Measurements from ENCODE around the gene SFT2D2.

Gene SFT2D2

GRCh38 chr1:168264296-168264695, 38.5 kb downstream of the SFT2D2 start:
- no CpG with 5 or more reads among the region's 7 CpGs for WGBS (ENCODE audit: insufficient coverage, insufficient read length)
- Histone ChIP-seq H3K4me3 (ENCODE audit: low read length) (no peak overlapping the region), H3K4me1 (ENCODE audit: control insufficient read depth, insufficient read depth, low read length) (no peaks in the 10 kb centered on the region), H3K36me3 (ENCODE audit: control insufficient read depth, insufficient read depth, low read length) (no peaks in the 10 kb centered on the region), H3K27me3 (ENCODE audit: control insufficient read depth, insufficient read depth, low read length) (no peaks in the 10 kb centered on the region), H3K9me3 (ENCODE audit: control insufficient read depth, insufficient read depth, low read length) (no peaks in the 10 kb centered on the region), H3K27ac (ENCODE audit: low read length) (no peak overlapping the region)
- no peak for DNase-seq (ENCODE audit: low read depth, low spot score)

DNA sequence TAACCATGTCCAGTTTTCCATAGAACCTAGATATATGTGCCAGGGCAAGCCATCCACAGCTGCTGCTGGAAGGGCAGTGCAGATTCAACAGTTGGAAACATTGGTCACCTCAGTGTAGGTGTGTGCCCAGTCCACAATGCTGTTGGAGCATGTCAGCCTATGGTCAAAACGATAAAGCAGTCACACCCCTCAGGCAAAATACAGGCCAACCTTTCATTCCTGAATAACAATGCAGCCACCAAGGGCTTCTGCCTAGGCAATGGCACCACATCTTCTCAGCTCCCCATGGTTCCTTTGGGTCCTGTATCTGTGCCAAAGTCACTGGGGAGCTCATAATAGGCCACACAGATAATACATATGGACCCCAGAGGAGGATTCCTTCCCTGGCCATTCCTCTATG, 39.8 kb downstream of the SFT2D2 start:
- no peaks in the 10 kb centered on the region for H3K4me1 ChIP-seq (ENCODE audit: control insufficient read depth, insufficient read depth, low read length)
- WGBS (ENCODE audit: insufficient coverage, insufficient read length): no CpG with 5 or more reads among the region's 1 CpG
- no peaks in the 10 kb centered on the region for H3K27me3 ChIP-seq (ENCODE audit: control insufficient read depth, insufficient read depth, low read length)
- DNase-seq (ENCODE audit: low read depth, low spot score): no peak
- no peaks in the 10 kb centered on the region for H3K36me3 ChIP-seq (ENCODE audit: control insufficient read depth, insufficient read depth, low read length)
- H3K27ac ChIP-seq (ENCODE audit: low read length): no peak overlapping the region
- H3K4me3 ChIP-seq (ENCODE audit: low read length): no peak overlapping the region
- no peaks in the 10 kb centered on the region for H3K9me3 ChIP-seq (ENCODE audit: control insufficient read depth, insufficient read depth, low read length)

DNA sequence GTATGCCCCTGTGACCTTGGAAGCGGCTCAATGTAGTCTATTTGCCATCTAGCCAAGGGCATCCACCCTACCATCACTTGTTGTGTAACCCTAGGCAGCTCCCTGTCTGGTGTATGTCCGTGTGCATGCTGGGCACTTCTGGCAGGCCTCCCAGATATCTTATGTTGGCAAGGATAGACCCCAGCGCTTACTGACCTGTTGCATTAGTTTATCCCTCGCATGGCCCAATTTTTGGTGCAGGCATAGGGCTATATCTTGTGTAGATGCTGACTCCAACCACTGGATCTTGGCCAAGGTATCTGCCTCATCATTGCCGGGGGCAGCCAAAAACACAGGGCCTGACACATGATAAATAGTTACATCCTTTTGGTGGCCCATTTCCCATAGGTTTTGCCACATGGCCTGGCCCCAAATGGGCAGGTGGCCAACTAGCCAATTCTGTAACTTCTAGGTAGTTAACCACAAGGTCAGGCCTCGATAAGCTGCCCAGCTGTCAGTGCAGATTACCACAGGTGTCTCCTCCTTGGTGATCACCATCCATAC, 40.9 kb downstream of the SFT2D2 start:
- H3K4me3 ChIP-seq (ENCODE audit: low read length): no peak overlapping the region

DNA sequence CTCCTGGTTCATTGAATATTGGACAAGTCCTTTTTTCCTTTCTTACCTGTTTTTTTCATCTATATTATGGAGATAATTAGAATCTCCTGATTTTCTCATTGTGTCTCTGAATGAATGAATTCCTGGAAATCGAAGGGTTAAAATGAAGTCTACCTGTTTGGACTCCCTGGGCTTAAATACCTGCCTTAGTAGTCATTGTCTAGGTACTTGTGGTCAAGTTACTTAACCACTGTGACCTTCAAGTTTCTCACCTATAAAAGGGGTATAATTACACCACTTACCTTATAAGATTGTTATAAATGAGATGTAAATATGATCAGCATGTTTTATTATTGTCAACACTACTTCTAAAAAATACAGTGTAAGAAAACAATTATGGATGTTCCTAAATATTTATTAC, 45.8 kb downstream of the SFT2D2 start:
- DNase-seq (ENCODE audit: low read depth, low spot score): no peak
- Histone ChIP-seq H3K4me3 (ENCODE audit: low read length) (no peak overlapping the region), H3K4me1 (ENCODE audit: control insufficient read depth, insufficient read depth, low read length) (no peaks in the 10 kb centered on the region), H3K27me3 (ENCODE audit: control insufficient read depth, insufficient read depth, low read length) (no peaks in the 10 kb centered on the region), H3K36me3 (ENCODE audit: control insufficient read depth, insufficient read depth, low read length) (no peaks in the 10 kb centered on the region), H3K27ac (ENCODE audit: low read length) (no peak overlapping the region), H3K9me3 (ENCODE audit: control insufficient read depth, insufficient read depth, low read length) (no peaks in the 10 kb centered on the region)
- no CpG with 5 or more reads among the region's 1 CpG for WGBS (ENCODE audit: insufficient coverage, insufficient read length)

More for the DNA sequence above, 40.9 kb downstream of the SFT2D2 start:
- DNase-seq (ENCODE audit: low read depth, low spot score): no peak
- Histone ChIP-seq H3K9me3 (ENCODE audit: control insufficient read depth, insufficient read depth, low read length) (no peaks in the 10 kb centered on the region), H3K36me3 (ENCODE audit: control insufficient read depth, insufficient read depth, low read length) (no peaks in the 10 kb centered on the region), H3K27ac (ENCODE audit: low read length) (no peak overlapping the region), H3K27me3 (ENCODE audit: control insufficient read depth, insufficient read depth, low read length) (no peaks in the 10 kb centered on the region), H3K4me1 (ENCODE audit: control insufficient read depth, insufficient read depth, low read length) (no peaks in the 10 kb centered on the region)
- no CpG with 5 or more reads among the region's 6 CpGs for WGBS (ENCODE audit: insufficient coverage, insufficient read length)

DNA sequence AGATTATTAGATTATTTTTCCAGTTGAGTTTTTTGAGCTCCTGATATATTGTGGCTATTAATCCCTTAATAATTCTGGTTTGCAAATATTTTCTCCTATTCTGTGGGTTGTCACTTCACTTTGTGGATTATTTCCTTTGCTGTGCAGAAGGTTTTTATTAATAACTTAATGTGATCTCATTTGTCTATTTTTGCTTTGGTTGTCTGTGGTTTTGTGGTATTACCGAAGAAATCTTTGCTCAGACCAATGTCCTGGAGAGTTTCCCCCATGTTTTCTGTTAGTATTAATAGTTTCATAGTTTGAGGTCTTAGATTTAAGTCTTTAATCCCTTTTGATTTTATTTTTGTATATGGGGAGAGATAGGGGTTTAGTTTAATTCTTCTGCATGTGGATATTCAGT, 47.8 kb downstream of the SFT2D2 start:
- Histone ChIP-seq H3K9me3 (ENCODE audit: control insufficient read depth, insufficient read depth, low read length) (no peaks in the 10 kb centered on the region), H3K4me3 (ENCODE audit: low read length) (no peak overlapping the region), H3K27ac (ENCODE audit: low read length) (no peak overlapping the region), H3K36me3 (ENCODE audit: control insufficient read depth, insufficient read depth, low read length) (no peaks in the 10 kb centered on the region), H3K27me3 (ENCODE audit: control insufficient read depth, insufficient read depth, low read length) (no peaks in the 10 kb centered on the region), H3K4me1 (ENCODE audit: control insufficient read depth, insufficient read depth, low read length) (no peaks in the 10 kb centered on the region)
- DNase-seq (ENCODE audit: low read depth, low spot score): no peak
- WGBS (ENCODE audit: insufficient coverage, insufficient read length): no CpG with 5 or more reads among the region's 1 CpG

DNA sequence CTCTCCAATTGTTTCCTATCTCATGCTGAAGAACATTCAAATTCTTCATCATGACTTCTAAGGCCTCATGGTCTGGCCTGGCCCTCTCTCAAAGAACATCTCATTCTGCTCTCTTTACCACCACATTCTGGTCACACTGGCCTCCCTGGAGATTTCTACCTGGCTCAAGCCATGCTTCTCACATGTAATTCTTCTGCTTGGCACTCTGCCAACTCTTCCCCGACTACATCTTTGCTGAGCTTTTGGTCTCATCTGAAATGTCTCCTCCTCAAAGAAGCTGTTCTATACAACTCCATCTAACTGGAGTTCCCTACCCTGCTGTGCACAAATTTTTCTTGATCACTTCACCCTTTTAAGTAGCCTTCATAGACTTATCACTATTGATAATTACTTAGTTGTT, 53.4 kb downstream of the SFT2D2 start:
- Histone ChIP-seq H3K36me3 (ENCODE audit: control insufficient read depth, insufficient read depth, low read length) (no peaks in the 10 kb centered on the region), H3K27ac (ENCODE audit: low read length) (no peak overlapping the region), H3K27me3 (ENCODE audit: control insufficient read depth, insufficient read depth, low read length) (no peaks in the 10 kb centered on the region), H3K9me3 (ENCODE audit: control insufficient read depth, insufficient read depth, low read length) (no peaks in the 10 kb centered on the region), H3K4me1 (ENCODE audit: control insufficient read depth, insufficient read depth, low read length) (0 out of 2 replicates have a peak, but pooled peaks cover 1% of the 10 kb centered on the region), H3K4me3 (ENCODE audit: low read length) (no peak overlapping the region)
- DNase-seq (ENCODE audit: low read depth, low spot score): no peak
- no CpG with 5 or more reads among the region's 1 CpG for WGBS (ENCODE audit: insufficient coverage, insufficient read length)

GRCh38 chr1:168280296-168280927, 54.6 kb downstream of the SFT2D2 start, which contains the start of gene TBX19:
Gene TBX19, plus strand, starts transcription at chr1:168280877. Its CDS starts 214 bp downstream, at chr1:168281091.
- Histone ChIP-seq H3K36me3 (ENCODE audit: control insufficient read depth, insufficient read depth, low read length) (no peaks in the 10 kb centered on the region), H3K27me3 (ENCODE audit: control insufficient read depth, insufficient read depth, low read length) (no peaks in the 10 kb centered on the region), H3K4me3 (ENCODE audit: low read length) (no peak within 1 kb of the TSS), H3K4me1 (ENCODE audit: control insufficient read depth, insufficient read depth, low read length) (0 out of 2 replicates have a peak, but pooled peaks cover 1% of the 10 kb centered on the region), H3K27ac (ENCODE audit: low read length) (no peak within 1 kb of the TSS), H3K9me3 (ENCODE audit: control insufficient read depth, insufficient read depth, low read length) (no peaks in the 10 kb centered on the region)
- no CpG with 5 or more reads among the region's 7 CpGs for WGBS (ENCODE audit: insufficient coverage, insufficient read length)
- no peak for DNase-seq (ENCODE audit: low read depth, low spot score)

DNA sequence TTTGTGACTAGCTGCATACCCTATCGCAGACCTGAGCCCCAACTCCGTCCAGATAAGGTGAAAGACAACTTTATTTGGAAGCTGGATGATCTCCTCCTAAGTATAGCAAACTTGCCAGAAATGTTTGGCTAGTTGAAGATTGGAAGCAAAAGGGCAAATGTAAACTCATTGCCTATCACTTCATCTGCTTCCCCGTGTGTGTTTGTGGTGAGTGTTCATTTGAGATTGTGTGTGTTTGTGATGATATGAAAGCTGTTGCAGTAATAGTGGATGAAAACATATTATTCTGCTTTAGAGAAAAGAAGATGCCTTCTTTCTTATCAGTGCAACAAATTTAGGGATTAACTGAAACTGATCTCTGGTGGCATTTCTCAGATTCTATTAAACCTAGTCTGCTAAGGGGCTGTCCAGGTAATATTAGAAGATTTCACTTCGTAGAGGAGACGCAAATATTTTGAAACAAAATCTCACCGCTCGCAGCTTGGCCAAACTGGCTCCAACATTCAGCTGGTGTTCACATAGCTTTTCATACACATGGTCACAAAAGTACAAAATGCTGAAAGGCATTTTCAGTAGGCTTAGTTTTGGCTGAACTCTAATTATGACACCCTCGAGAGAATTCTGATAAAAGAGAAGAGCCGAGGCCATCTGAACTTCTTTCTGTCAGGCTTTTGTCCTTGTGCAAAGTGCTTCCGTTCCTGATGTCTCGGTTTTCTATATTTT, 56.0 kb downstream of the SFT2D2 start:
- Histone ChIP-seq H3K36me3 (ENCODE audit: control insufficient read depth, insufficient read depth, low read length) (no peaks in the 10 kb centered on the region), H3K9me3 (ENCODE audit: control insufficient read depth, insufficient read depth, low read length) (no peaks in the 10 kb centered on the region), H3K4me3 (ENCODE audit: low read length) (no peak overlapping the region), H3K27me3 (ENCODE audit: control insufficient read depth, insufficient read depth, low read length) (no peaks in the 10 kb centered on the region), H3K27ac (ENCODE audit: low read length) (no peak overlapping the region), H3K4me1 (ENCODE audit: control insufficient read depth, insufficient read depth, low read length) (0 out of 2 replicates have a peak, but pooled peaks cover 1% of the 10 kb centered on the region)
- WGBS (ENCODE audit: insufficient coverage, insufficient read length): no CpG with 5 or more reads among the region's 11 CpGs
- DNase-seq (ENCODE audit: low read depth, low spot score): no peak

DNA sequence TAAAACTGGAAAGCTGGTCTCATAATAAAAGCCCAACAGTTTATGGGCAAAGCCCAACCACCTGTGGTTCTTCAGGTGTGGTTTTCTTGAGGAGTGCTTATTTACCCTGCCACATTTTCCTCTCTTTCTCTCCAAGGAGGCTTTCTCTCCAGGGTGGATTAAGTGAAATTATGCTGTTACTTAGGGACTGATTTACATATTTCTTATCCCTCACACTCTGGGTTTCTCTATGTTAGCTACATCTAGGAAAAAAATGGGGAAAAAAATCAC, 59.7 kb downstream of the SFT2D2 start:
- H3K4me3 ChIP-seq (ENCODE audit: low read length): no peak overlapping the region
- H3K27ac ChIP-seq (ENCODE audit: low read length): no peak overlapping the region
- H3K9me3 ChIP-seq (ENCODE audit: control insufficient read depth, insufficient read depth, low read length): no peaks in the 10 kb centered on the region
- no peaks in the 10 kb centered on the region for H3K27me3 ChIP-seq (ENCODE audit: control insufficient read depth, insufficient read depth, low read length)
- H3K36me3 ChIP-seq (ENCODE audit: control insufficient read depth, insufficient read depth, low read length): no peaks in the 10 kb centered on the region
- no peak for DNase-seq (ENCODE audit: low read depth, low spot score)
- H3K4me1 ChIP-seq (ENCODE audit: control insufficient read depth, insufficient read depth, low read length): peaks cover 2% of the 10 kb centered on the region; the same call in 1 of the 2 replicates

DNA sequence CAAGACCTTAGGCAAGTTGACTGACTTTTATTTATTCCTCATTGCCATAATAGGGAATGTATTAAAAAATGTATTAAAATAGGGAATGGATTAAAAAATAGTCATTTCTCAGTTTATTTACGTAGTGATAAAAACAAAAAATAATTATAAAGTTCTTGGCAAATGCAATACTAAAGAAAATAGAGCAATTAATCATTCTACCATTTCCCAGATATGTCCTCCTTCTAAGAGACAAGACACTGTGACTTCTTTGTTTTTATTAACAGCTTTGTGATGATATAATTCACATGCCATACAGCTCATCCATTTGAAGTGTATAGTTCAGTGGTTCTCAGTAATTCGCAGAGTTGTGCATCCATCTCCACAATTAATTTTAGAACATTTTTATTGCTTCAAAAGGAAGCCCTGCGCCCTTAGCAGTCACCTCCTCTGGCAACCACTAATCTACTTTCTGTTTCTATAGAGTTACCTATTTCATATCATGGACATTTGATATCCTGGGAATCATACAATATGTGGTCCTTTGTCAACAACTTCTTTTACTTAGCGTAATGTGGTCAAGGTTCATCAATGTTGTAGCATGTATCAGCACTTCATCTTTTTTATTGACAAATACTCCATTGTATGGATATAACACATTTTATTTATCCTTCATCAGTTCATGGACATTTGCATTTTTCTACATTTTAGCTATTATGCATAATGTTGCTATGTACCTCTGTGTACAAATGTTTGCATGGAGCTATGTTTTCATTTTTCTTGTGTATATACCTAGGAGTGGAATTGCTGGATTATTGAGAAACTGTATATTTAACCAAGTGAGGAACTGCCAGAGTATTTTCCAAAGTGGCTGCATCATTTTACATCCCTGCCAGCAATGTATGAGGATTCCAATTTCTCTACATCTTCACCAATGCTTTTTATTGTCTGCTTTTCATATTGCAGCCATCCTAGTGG, 60.4 kb downstream of the SFT2D2 start:
- DNase-seq (ENCODE audit: low read depth, low spot score): no peak
- Histone ChIP-seq H3K36me3 (ENCODE audit: control insufficient read depth, insufficient read depth, low read length) (no peaks in the 10 kb centered on the region), H3K4me1 (ENCODE audit: control insufficient read depth, insufficient read depth, low read length) (peaks cover 5% of the 10 kb centered on the region), H3K9me3 (ENCODE audit: control insufficient read depth, insufficient read depth, low read length) (no peaks in the 10 kb centered on the region), H3K4me3 (ENCODE audit: low read length) (no peak overlapping the region), H3K27ac (ENCODE audit: low read length) (no peak overlapping the region), H3K27me3 (ENCODE audit: control insufficient read depth, insufficient read depth, low read length) (no peaks in the 10 kb centered on the region)
- no CpG with 5 or more reads among the region's 4 CpGs for WGBS (ENCODE audit: insufficient coverage, insufficient read length)
